CD4-positive, alpha-beta T cell treated with Interleukin-12 subunit alpha and Interleukin-12 subunit beta, for 1 hour (primary cell): ENCODE measurements around the gene ITGBL1.

Experiments
- DNase-seq: peaks from one replicate; pipeline ENCODE4 v3.0.0-alpha.2; 2020

ITGBL1 gene

DNA sequence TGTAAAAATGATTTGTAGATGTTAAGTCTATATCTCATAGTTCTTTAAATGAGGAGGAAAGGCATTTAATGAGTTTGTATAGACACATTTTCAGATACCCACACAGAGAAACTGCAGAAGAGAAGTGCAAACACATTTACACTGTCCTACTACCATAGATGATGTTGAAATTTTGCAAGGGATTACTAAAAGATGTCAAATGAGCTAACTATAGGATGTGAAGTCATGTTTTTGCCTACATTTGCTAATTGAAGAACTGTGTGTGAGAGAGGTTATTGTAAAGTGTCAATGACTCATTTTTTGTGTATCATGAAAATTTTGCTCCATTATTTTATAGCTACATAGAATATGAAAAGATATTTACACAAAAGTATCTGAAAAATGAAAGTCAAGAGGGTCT, 178.9 kb downstream of the ITGBL1 start:
- DNase-seq, result no peak

DNA sequence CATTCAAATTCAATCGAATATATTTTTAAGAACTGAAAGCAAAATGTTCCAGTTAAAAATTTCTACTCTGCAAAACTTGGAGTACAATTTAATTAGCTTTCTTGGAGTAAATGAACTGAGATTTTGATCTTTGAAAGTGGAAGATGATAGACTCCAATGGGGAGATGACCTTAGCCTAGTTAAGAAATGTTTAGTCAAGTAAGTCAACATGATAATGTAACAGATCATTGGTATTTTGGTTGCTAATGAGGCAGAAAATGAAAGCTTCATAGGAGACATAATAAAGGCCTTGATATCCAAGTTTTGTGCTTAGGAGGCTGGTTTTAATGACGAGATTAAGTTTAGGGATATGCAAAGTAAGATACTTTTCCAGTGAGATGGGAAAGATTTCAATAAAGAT, 181.7 kb downstream of the ITGBL1 start:
- DNase-seq, result no peak

DNA sequence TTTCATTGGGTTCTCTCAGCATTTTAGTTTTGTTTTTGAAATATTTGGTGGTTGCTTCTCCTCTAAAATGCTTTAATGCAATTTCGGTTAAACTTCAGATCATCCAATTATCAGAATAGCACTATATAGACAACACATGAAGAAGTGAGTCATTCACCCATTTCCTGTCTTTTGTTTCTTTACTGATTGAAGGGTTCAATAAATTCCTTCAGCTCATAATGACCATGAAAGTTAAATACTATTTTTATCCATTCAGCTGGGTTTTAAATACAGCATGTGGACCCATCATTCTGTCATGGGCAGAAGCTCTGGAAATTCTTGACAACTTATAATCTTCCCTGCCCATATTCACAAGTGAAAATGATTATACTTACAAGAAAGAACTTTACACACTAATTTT, 187.2 kb downstream of the ITGBL1 start:
- DNase-seq, result no peak

DNA sequence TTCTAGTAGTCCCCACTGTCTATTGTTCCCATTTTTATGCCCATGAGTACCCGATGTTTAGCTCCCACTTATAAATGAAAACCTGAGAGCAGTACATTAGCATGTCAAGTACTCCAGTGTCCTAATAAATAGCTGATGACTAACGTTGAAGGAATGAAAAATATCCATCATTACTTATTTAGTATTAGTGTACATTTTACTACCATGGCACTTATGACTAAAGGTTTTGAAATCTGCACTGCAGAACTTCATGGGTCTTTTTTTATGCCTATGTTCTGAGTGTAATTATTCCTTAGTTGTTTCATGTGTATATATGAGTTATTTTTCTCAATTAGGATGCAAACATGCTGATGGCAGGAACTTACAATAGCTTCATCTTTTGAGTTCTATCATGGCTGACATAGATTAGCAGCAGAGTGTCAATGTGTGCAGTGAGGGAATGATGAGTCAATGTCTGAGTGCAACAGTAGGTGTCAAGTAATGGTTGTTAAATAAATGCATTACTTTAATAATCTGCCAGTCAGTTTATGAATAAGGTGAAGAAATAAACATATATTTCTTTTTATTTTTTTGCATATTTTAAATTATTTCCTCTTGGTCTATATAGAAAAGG, 188.4 kb downstream of the ITGBL1 start:
- no peak for DNase-seq

DNA sequence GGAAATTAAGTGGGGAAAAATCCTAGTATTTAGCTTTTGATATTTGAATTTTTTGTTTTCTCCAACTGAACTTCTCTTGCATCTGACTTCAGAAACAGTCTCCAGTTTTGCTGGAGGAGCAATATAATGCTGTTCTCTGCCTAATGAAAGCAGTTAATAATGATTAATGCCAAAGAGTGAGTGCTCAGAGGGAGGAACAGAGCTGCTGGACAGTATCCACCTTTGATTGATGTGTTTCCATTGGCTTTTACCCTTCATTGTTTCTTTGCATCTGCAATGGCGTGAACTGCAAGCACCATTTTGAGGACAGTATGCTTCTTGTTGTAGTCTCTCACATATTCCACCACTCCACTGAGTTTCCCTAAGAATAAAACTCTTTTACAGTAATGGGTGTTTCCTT, 193.4 kb downstream of the ITGBL1 start:
- DNase-seq, result no peak

DNA sequence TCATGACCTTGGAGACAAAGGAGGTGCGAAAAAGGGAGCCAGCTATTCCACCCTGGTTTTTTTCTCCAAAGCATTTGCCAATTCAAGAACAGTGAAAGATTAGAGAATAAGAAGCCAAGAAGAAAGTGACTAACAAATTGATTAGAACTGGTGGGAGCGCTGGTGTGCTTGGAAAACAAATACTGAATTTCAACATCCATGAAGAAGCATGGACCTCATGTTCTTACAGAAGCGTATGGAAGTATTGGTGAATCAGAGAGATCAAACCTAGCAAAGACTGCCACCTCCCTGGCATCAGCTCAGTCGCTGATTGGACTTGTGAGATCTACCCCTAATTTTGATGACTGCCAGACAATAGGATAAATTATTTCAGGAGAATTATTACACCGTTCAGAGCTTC, 195.3 kb downstream of the ITGBL1 start:
- DNase-seq, result no peak

DNA sequence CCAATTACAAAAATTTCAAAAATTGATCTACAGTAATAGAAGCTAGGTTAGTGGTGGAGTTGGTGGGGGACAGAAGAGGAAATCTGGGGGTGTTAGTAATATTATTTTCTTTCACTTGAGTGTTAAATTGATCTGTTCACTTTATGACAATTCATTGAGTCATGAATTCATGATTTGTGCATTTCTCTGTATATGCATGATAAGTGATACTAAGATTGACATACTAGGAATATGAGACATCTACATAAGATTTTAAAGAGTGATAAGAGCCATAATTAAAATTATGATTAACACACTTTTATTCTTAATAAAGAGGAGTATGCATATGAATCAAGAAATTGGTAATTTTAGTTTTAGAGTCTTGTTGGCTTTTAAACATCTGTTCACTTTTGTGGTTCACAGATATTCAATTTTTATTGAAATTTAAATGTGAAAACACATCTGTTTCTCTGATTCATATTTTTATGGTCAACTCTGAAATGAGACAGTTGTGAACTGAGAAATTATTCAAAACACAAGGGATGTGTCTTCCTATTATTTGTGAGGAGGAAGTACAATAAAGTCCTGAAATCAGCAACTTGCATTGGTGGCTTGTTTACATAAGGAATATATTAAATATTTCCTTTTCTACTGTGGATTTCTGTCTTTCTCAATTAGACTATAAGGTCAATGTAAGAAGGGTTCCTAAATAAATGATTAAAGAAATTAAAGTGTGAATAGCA, 196.5 kb downstream of the ITGBL1 start:
- no peak for DNase-seq

DNA sequence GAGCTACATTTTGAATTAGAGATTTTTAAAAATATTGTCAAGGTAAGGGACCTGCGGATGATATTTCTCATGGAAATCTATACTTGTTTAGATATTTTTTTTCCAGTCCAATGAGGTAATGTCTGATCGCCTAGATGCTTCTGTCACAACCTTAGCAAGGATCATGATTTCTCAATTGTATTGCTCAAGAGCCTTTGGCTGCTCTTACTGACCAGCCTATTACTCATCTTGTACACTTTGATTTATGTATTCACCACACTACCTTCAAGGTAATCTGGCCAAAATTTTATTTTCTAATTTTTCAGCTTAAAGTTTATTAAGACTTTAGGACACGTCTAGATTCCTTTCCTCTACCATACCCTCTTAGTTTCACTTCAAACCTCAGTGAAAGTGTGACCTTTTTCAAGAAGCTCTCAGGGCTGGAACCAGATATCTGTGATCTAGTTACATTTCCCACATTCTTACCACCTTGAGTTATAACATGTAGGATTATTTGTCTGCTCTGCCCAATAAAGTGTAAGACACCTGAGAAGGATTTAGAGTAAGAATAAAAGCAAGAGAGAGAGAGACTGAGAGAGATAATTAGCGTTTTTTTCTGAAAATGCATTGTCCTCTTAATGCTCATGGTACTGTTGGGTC, 197.1 kb downstream of the ITGBL1 start:
- no peak for DNase-seq

DNA sequence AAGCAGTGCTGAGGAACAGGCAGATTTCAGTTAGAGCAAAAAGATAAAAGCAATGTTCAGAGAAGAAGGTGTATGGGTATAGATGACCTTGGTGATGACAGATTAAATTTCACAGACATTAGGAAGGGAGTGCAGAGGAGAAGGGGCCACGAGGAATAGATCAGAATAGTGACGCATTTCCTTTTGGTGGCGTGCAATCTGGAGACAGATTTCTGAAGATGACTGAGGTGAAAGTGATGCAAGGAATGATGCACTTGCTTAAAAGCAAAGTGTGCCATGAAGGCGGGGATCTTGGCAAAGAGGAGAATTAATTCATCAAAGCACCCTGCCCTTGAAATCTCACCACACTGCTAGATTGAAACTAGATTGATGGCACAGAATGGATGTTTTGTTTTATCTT, 202.4 kb downstream of the ITGBL1 start:
- no peak for DNase-seq

DNA sequence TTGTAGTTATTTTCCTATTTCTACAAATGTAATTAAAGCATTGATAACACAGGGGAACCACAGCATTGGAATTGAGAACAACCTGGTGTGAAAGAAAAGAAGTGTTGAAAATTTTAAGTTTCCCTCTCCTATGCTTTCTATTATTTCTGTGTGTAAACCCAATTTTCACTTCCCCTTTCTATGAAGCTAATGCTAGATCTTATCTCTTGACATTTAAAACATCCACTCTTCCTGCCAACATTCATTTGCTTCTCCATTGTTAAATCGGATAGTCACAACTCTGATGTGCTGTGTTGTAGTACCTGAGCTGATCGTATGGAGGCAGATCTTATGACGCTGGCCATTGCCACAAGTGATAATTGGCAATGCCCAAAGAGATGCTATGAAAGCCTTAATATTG, 203.0 kb downstream of the ITGBL1 start:
- DNase-seq, result no peak

DNA sequence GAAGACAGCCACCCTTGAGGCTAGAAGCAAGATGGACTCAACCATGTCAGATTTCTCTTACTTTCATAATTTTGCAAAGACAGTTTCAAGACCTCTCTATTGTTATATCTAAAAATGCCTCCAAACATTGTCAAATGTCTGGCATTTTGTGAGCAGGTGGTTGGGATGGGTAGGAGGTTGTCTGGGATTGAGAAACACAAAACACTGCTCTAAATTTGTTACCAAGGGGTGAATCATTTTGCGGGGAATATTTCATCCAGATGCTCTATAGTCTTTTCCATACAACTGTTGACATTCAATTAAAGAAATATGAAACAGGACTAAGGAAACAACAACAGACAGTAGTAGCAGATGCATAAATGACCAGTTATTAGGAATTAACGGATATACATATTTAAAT, 208.2 kb downstream of the ITGBL1 start:
- DNase-seq, result no peak

DNA sequence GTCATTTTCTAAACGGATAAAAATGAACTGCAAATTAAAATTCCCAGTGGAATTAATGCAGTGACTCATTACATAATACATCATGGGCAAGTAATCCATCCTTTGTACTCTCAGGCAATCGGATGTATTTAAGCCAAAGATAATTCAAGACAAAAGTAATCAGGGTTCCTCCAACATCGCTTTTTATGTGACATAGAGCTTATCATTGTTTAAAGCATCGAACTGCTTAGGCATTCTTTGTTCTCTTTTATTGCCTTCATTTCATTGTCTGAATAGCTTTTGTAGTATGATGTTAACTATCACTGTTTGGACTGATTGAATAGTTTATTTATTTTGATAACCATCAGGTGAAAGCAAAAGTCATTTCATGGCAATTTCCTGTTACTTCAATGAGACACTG, 209.4 kb downstream of the ITGBL1 start:
- DNase-seq, result no peak

DNA sequence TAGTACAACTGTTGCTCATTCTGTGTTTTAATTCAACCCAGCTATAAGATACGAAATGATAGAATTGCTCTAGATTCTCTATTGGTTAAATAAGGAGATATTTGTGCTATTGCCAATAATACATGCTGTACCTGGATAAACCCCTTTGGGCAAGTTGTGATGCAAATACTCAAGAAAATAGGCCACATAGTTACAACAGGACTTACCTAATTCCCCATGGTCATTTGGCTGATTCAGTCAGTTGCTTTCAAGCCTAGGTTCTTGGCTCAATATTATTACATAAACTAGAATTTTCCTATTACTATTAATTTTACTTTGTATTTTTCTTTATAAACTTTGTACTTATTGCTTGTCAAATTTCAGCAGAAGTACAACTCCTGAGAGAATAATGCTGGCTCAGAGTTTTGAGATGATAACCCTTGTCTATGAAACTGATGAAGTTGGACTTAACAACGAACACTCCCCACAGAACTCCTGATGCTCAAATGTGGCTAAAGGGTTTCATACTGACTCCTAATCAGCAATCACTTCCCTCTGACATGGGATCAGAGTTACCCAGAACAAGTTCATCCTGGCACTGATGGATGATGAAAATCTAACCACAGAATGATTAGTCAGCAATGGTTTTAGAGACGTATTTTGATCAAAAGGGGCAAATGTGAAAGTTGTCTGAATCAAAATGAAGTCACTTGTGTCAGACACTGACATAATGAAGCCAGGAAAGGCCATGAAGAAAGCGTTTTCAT, 221.1 kb downstream of the ITGBL1 start:
- DNase-seq, result no peak

DNA sequence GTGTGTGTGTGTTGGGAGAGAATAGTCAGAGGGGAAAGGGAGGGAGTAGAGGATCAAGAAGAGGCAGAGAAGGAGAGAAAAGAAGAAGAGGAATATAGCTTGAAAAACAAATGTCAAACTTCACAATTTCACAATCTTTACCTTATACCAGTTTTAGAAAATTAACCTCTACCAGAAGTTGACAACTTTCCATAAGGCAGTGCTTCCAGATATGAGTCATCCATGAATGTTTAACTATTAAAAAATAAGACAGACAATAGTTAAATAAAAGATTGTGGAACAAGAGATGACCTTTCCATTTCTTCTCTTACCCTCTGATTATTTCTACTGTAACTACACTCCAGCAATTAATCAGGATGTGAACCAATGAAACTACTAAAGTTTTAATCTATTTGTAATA, 229.4 kb downstream of the ITGBL1 start:
- DNase-seq, result no peak

DNA sequence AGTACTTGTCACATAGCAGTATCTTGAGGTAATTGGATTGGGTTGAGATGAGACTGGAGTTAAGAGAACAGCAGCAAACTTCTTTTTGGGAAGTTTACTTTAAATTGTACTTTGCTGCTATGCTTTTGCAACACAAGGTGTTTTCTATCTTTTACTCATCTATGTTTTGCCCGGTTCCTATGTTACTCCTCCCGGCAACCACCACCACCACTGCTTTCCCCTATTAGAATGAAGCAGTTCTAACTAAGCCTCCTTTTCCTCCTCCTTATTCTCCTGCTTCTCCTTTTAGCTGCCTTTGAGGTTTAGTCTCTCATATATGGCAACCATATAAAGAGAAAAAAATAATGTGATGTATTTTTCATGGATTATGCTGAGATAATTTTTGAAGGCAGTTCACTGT, 233.5 kb downstream of the ITGBL1 start:
- no peak for DNase-seq

DNA sequence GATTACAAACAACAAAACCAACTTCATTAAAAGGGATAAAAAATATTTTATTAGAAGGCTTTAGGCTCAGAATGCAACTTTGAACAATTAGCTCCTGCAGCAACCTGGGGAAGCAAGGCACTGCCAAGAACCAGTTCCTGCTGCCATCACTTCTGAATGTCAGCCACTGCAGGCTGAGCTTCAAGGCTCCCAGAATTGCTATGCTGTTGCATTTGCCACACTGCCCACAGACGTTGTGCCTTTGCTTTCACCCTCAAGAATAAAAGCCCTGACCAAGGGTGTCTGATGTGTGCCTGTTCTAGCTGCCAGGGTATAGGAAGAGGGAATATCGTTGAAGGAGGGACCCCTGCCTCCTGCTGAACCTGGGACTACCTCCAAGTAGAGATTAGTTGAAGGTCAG, 238.4 kb downstream of the ITGBL1 start:
- no peak for DNase-seq

DNA sequence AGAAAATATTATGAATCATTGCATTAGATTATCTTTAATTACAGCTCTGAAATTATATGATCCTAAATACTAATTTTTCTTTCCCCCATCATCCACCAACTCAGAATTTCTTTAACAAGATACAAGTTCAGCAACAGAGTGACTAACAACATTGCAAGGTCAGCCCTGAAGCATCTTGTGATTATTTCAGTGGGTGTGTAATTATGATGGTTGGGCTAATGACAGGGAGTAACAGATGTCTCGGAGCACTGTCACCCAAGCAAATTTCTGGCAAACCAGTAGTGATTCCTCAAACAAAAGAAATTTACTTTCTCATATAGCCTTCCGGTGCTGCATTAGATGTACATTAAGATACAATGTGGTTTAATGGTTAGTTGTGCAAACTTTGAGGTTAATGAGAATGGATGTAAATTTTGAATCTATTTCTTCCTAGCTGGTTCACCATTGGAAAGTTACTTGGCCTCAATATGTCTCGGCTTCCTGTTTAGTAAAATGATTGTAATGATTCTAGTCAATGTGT, 238.9 kb downstream of the ITGBL1 start:
- DNase-seq, result no peak

DNA sequence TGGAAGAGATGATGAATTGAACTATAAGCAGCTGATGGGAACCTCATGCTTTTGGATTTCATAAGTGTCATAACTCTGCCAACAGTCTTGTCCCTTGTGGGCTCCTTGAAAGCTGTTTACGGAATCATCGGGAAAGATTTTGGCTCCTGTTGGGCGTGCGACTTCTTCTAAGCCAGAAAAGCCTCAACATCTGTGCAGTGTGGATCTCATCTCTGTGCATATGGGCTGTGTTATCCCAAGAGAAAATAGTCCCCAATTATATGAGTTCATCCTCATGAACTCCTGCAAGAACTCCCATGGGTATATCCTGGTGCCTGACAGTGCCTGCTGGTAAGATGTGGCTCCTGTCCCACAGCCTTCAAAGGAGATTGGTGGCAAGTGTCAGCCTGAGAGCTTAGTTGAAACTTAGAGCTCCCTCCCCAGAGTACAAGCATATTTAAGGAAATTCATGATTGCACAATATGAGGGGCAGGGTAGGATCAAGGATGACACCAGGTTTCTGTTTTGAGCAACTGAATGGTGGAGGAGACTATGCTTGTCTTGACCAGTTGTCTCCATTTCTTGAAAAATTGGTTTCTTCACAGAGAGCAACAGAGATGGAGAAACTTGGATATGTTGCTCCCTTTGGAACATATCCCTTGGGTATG, 243.5 kb downstream of the ITGBL1 start:
- DNase-seq, result no peak

DNA sequence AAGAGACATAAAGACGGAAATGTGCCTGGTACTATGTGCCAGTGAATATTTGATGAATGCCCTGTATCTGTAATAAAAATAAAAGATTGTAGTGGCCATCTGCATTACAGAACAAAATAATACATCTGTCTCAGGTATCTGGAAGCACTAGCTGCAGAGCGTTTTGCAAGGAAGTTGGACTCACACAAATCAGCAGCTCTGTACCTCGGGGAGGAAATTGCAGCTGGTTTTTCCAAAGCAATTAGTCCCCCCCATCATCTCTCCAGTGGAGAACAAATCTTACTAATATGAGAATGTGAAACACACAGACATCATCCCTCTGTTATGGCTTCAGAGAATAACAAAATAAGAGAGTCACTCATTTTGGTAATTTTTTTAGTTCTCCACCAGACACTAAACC, 245.3 kb downstream of the ITGBL1 start:
- DNase-seq, result no peak

DNA sequence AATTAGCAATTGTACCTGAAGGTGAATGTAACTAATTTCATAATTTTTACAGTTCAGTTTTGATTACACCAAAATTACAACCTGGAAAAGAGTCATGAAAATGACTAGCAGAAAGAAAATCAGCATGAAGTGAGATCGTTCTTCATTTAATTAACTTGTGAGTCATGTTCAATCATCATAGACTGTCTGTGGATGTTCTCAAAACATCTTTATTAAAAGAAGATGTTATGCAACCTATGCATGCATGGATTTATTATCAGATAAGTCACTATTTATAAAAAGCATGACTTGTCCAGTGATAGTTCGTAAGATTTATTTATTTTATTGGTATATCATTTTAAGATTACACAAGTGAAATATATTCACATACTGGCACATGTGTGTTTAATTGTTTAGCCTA, 245.9 kb downstream of the ITGBL1 start:
- DNase-seq, result no peak

DNA sequence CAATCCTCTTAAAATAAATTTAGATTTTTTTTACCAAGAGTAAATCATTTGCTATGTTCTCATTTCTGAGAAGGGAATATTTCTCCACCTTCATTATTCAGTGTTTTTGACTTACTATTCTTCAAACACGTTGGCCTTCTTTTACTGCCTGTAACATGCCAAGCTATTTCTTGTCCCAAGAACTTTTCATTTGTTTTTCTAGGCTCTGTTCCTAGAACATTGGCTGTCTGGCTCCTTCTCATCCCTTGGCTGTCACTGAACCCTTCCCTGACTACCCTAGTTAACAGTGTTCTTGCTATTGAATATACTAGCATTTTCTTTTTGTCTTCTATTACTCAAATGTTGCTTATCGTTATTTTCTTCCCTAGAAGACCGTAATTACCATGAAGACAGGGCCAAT, 248.1 kb downstream of the ITGBL1 start:
- no peak for DNase-seq

DNA sequence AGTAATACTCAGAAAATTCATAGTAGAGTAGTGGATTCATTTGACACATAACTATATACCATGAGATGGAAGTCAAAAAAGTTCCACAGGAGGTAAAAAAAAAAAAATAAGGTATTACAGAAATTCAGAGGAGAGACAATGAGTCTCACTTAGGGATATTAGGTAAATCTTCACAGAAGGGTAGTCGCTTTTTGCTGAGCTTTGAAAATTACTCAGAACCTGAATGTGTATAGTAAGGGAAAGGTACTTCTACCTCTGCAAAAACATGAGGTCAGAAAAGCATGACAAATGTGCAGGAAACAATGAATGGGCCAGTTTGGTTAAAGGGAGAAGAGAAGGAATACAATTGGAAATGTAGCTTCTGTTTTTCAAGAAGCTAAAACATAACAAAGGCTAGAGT, 250.6 kb downstream of the ITGBL1 start:
- no peak for DNase-seq

DNA sequence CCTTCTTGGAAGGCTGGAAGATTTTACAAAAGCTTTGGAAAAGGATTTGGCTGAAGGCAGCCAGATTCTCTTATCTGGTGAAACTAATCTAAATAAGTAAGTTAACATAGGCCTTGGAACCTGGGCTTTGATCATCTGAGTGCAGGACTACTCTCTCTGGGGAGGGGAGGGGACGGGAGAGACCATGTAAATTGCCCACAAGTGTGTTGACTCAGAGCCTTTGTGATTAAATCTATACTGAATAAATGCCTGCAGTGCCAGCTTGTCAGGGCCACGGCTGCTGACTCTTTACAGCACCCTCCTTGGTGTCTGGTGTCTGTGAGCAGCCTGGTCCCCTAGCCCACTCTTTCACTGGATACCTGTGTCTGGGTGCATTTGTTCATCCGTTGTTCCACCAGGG, 251.4 kb downstream of the ITGBL1 start:
- no peak for DNase-seq
